HepG2 (cell line): ENCODE measurements around the gene ZKSCAN2. TPM values are rescaled to one million over a fixed set of nuclear protein-coding genes. Genes with fewer than 3 reads are reported as not detected.

Experiments
- ARNT2 ChIP-seq: sonication (generic); formaldehyde crosslinking; IDR thresholded peaks from 2 replicates; pipeline ENCODE4 v1.8.0; 2022; ENCODE audit warnings: mild to moderate bottlenecking, low read depth, missing genetic modification reagents, moderate library complexity
- ATF1 ChIP-seq: IDR thresholded peaks from 2 replicates; pipeline ENCODE4 v1.6.1; 2016; ENCODE audit warnings: mild to moderate bottlenecking, control low read depth
- ETV5 ChIP-seq: IDR thresholded peaks from 2 replicates; pipeline ENCODE4 v1.6.1; 2018; ENCODE audit warnings: missing biosample characterization, missing genetic modification reagents, inconsistent platforms, borderline replicate concordance
- FOXK1 ChIP-seq: sonication (generic); formaldehyde crosslinking; IDR thresholded peaks from 2 replicates; pipeline ENCODE4 v1.4.0; 2020; ENCODE audit warnings: low read depth, missing genetic modification reagents, borderline replicate concordance
- IRF1 ChIP-seq: sonication (generic); formaldehyde crosslinking; IDR thresholded peaks from 2 replicates; pipeline ENCODE4 v1.4.0; 2020; ENCODE audit warnings: low read depth, mild to moderate bottlenecking, missing genetic modification reagents
- KDM5A ChIP-seq: fragments of 200-600 bp; sonication (generic); IDR thresholded peaks from 2 replicates; pipeline ENCODE4 v1.7.0; 2018; ENCODE audit warnings: antibody characterized with exemption, mild to moderate bottlenecking, low read length, borderline replicate concordance
- MYNN ChIP-seq: sonication (generic); formaldehyde crosslinking; IDR thresholded peaks from 2 replicates; pipeline ENCODE4 v1.4.0; 2020; ENCODE audit warnings: mild to moderate bottlenecking, low read depth, missing genetic modification reagents
- RBM22 ChIP-seq: fragments of 200-400 bp; formaldehyde crosslinking; optimal IDR thresholded peaks from 2 replicates; pipeline ENCODE3; 2017; ENCODE audit warnings: mild to moderate bottlenecking, low read length, moderate library complexity
- RCOR2 ChIP-seq: IDR thresholded peaks from 2 replicates; pipeline ENCODE4 v1.6.1; 2016; ENCODE audit warnings: missing biosample characterization, missing genetic modification reagents
- SATB2 ChIP-seq: sonication (generic); formaldehyde crosslinking; IDR thresholded peaks from 2 replicates; pipeline ENCODE4 v1.5.0; 2020; ENCODE audit warnings: missing genetic modification reagents
- ZBED4 ChIP-seq: sonication (generic); formaldehyde crosslinking; IDR thresholded peaks from 2 replicates; pipeline ENCODE4 v1.4.0; 2020; ENCODE audit warnings: missing genetic modification reagents, borderline replicate concordance
- ZBTB26 ChIP-seq: IDR thresholded peaks from 2 replicates; pipeline ENCODE4 v1.6.1; 2016; ENCODE audit warnings: missing compliant biosample characterization, missing genetic modification reagents, borderline replicate concordance
- ZNF10 ChIP-seq: sonication (generic); formaldehyde crosslinking; IDR thresholded peaks from 2 replicates; pipeline ENCODE4 v1.4.0; 2020; ENCODE audit warnings: mild to moderate bottlenecking, low read depth, missing genetic modification reagents, borderline replicate concordance
- ZNF205 ChIP-seq: IDR thresholded peaks from 2 replicates; pipeline ENCODE4 v1.6.1; 2018; ENCODE audit warnings: missing biosample characterization, missing genetic modification reagents
- ZNF256 ChIP-seq: sonication (generic); formaldehyde crosslinking; conservative IDR thresholded peaks from 2 replicates; pipeline ENCODE4 v1.4.0; 2020; ENCODE audit warnings: missing genetic modification reagents
- ZNF501 ChIP-seq: sonication (generic); formaldehyde crosslinking; IDR thresholded peaks from 2 replicates; pipeline ENCODE4 v1.5.1; 2020; ENCODE audit warnings: mild to moderate bottlenecking, moderate library complexity, missing genetic modification reagents
- ZNF614 ChIP-seq: IDR thresholded peaks from 2 replicates; pipeline ENCODE4 v1.6.1; 2018; ENCODE audit warnings: missing biosample characterization, missing genetic modification reagents, inconsistent platforms, borderline replicate concordance
- ZNF816 ChIP-seq: sonication (generic); formaldehyde crosslinking; IDR thresholded peaks from 2 replicates; pipeline ENCODE4 v1.8.0; 2022; ENCODE audit warnings: missing genetic modification reagents, mild to moderate bottlenecking, borderline replicate concordance
- polyA plus RNA-seq, 8 experiments: library from polyadenylated mRNA; depleted of rRNA in 3 of 8; stranded (reverse) in 7 of 8; unstranded in 1 of 8; fragments of >200 nt; fragmentation: Illumina TruSeq in 4 of 8; extraction: Trizol in 4 of 8; gene quantifications; 2 replicates each; pipeline versions ENCODE4 v1.2.1 to v1.2.3, GENCODE V29; 2011 to 2016; ENCODE audit warnings: low read depth in 4 of 8, missing spikeins in 1 of 8, mixed read lengths in 1 of 8; ENCODE audit not compliant: insufficient read depth in 1 of 8
- total RNA-seq, 5 experiments: library from RNA; depleted of rRNA; stranded (reverse); fragments of >200 nt; fragmentation: Illumina TruSeq; extraction: Trizol; gene quantifications; 2 replicates each; pipeline ENCODE4 v1.2.3, GENCODE V29; 2016; ENCODE audit warnings: low read depth in 1 of 5

ZKSCAN2 gene
- total and polyA plus RNA-seq, 2 of the 13 experiments (the other 11 are each of a cell fraction or from before 2014, with no cell fraction given): 4.2 to 11.1 TPM

- TF ChIP-seq ZBTB26 (no peak), ZNF816 (CRISPR knock-in tag) (no peak), ZNF10 (CRISPR knock-in tag) (no peak), MYNN (0 out of 2 replicates have a peak, but pooled peaks have one; percentile 46), ZBED4 (CRISPR knock-in tag) (0 out of 2 replicates have a peak, but pooled peaks have one; percentile 22), ZNF205 (peak; percentile 48; the same call in 1 of the 2 replicates), IRF1 (CRISPR knock-in tag) (no peak), KDM5A (no peak), ZNF501 (CRISPR knock-in tag) (peak; percentile 14; the same call in 1 of the 2 replicates), RBM22 (no peak), ZNF256 (no peak), ATF1 (CRISPR knock-in tag) (no peak), RCOR2 (CRISPR knock-in tag) (0 out of 2 replicates have a peak, but pooled peaks have one; percentile 36), FOXK1 (0 out of 2 replicates have a peak, but pooled peaks have one; percentile 24), ARNT2 (0 out of 2 replicates have a peak, but pooled peaks have one; percentile 22), ETV5 (CRISPR knock-in tag) (0 out of 2 replicates have a peak, but pooled peaks have one; percentile 3), SATB2 (CRISPR knock-in tag) (no peak), ZNF614 (0 out of 2 replicates have a peak, but pooled peaks have one; percentile 54)
Observed at GRCh38 chr16:25222959-25223358, 34.7 kb downstream of the ZKSCAN2 start (continued).
